Activated CD8-positive, alpha-beta memory T cell treated with anti-CD3 and anti-CD28 coated beads for 48 hours (primary cell): ENCODE measurements around the gene CTTN.
A peak's percentile ranks its signal among the peaks of the same experiment; 100 is the strongest.
"Not testable (repeated sequence)": the region's sequence is repeated elsewhere in the genome, so short reads cannot be mapped to it uniquely, and the experiment has no call there.

Experiments
- DNase-seq, 3 experiments: peaks; one replicate each; pipeline ENCODE4 v3.0.0-alpha.2; 2020; ENCODE audit warnings: low read depth in 2 of 3, low spot score in 2 of 3

CTTN gene

GRCh38 chr11:70445605-70446004 lies 47.3 kb downstream of the CTTN start:
- DNase-seq: no peak

DNA sequence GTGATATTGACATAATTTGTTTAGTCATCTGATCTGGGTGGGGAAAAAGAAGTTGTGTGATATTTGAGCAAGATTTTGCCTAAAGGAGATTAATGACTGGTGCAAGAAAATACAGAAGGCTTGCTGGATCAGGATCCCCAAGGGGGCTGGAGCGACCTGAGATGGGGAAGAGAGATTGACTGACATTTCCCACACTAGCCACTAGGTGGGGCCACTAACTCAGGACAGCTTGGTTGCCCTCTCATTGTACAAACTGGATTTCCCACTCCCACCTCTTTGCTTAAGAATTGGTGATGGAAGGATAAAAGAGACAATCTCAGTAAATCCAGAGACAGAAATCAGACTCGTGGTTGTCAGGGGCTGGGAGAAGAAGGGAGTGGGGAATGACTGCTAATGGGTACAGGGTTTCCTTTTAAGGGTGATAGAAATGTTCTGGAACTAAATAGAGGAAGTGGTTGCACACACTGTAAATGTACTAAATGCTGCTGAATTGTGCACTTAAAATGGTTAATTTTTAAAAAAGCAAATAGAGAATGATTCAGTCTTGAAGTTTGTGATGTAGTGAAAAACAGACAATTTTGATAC lies 50.7 kb downstream of the CTTN start:
- DNase-seq: no peak

- DNase-seq: no peak
These were observed 56.0 kb downstream of the CTTN start for GRCh38 chr11:70454197-70454767.

DNA sequence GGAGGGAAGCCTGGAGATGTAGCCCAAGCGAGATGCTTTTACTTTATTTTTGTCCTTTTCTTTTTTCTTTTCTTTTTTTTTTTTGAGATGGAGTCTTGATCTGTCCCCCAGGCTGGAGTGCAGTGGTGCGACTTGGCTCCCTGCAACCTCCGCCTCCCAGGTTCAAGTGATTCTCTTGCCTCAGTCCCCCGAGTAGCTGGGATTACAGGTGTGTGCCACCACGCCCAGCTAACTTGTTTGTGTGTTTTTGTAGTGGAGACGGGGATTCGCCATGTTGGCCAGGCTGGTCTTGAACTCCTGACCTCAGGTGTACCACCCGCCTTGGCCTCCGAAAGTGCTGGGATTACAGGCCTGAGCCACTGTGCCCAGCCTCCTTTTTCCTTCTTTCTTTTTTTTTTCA lies 56.5 kb downstream of the CTTN start:
- not testable (repeated sequence) for DNase-seq

DNA sequence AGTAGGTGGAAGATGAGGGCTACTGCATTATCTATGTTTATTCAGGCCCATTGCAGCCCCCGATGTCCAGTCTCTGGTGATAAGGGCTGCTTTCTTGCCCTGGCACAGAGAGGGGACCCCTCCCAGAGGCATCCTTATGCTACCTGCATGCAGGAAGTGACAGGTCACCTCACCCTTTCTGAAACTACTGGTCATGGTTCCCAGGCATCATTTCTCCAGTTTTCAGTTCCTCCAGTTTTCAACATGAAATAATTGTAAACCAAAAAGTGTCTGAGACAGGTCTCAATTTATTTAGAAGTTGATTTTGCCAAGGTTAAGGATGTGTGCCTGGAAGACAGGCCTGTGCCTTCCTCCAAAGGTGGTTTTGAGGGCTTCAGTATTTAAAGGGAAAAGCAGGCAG lies 57.0 kb downstream of the CTTN start:
- DNase-seq: no peak

GRCh38 chr11:70456921-70457532 lies 58.7 kb downstream of the CTTN start:
- no peak for DNase-seq

GRCh38 chr11:70458736-70459135 lies 60.4 kb downstream of the CTTN start:
- no peak for DNase-seq

DNA sequence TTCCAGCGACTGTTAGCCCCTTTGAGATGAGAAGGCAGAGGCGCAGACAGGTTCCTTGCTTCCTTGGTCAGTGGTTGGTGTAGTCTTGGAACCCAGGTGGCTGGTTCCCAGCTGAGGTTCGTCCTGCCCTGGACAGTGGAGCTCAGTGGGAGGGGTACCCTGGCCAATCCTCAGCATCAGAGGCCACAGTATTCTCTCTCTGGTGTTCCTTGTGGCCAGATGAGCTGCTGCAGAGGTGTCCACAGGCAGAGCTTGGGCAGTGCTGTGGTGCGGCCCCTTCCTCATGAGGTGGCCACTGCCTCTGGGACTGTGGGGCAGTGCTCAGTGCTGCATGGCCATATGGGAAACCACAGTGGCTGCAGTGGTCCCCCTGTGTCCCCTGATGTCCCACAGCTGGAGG lies 61.8 kb downstream of the CTTN start:
- no peak for DNase-seq

- no peak for DNase-seq
These were observed 62.6 kb downstream of the CTTN start for GRCh38 chr11:70460964-70461363.

- DNase-seq: no peak
These were observed 64.6 kb downstream of the CTTN start for GRCh38 chr11:70462818-70463477.

DNA sequence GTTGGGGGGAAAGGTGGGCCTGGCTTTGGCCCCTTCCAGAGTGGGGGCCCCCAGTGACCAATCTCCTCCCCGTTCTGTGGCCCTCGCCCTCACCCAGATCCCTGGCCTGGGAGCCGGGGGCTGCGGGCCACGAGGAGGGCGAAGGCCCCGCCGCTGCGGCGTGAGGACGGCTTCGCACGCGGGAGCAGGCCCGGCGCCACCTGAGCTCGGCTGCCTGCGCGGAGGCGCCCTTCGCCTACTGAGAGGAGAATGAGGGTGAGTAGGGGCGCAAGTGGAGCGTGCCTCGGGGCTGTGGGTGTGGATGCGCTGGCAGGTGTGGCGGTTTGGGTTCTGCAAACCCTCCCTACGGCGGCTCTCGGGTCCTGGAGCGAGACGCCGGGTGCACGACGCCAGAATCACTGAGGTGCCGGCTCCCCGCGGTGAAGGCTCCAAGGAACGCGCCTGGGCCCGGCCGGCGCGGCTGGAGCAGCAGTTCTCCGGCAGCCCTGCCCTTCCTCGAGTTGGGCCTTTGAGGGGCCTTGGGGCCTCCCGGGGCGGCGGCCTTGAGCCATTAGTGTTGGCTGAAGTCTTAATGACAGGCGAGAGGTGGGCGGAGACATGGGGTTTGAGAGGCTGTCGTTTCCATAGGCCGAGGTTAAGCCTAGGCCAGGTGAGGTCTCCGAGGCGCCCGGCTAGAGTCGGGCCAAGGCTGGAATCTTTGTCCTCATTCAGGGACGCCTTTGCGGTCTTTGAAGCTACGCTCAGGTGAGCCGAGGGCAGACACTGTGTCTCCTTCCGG lies 65.3 kb downstream of the CTTN start:
- no peak for DNase-seq

GRCh38 chr11:70464509-70465361 lies 66.4 kb downstream of the CTTN start:
- DNase-seq: no peak

DNA sequence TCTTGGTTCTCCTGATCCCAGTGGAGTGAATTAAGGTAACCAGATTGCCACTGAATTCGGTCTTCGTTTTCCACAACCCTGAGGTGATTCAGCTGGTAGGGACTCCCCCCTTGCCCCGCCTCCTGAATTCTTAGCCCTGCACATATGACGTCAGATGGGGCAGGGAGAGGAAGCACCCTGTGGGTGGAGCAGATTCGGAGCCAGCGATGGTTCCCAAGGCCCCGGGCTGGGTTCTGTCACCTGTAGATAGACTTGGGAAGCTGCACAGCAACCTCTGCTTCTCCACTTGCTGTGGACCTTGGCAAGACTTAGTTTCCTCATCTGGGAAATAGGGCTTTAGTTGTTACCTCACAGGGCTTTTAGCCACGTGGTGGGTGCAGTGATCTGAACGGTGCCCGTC lies 67.8 kb downstream of the CTTN start:
- DNase-seq: no peak

GRCh38 chr11:70466596-70466995 lies 68.3 kb downstream of the CTTN start:
- no peak for DNase-seq

GRCh38 chr11:70467201-70468085 lies 69.1 kb downstream of the CTTN start:
- DNase-seq: peak in 2 of 3 experiments; percentile 26 to 34

DNA sequence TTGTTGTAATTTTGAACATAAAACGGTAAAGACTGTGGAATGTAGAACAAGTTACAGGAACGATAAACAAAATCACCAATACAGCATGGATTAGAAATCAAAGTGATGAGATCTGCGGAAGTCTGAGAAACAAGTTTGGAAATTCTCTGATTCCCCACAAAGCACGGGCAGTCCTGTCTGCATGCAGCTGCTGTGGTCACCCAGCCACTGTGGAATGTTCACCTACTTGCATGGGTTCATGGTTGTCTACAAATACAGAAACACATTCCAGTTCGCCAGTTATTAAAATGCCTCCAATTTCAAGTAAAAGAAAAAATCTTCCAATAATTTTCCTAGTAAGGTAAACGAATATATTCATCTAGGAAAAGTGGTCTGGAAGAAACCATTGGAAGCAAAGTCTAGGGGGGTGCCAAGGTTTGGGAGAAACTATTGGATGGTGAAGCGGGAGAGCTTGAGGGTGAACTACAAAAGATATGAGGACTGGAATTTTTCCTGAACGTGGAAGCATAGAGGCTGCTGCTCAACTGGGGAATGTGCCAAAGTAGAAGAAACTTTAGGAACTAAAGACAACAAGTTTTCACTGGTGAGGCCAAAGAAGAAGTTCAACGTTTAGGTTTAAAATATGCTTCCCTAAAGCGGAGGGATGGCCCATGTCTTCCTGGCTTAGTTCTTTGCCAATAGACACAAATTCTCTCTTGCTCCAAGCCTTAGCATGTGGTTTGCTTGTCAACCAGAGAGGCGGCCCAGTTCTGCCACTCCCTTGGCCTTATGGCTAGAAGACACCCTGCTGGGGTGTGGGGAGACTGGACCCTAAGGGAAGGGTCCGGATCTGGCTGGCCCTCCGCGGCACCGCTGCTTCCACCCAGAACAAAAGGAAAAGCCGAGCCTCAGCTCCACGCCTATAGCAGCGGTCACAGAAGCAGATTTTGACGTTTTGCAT lies 70.2 kb downstream of the CTTN start:
- no peak for DNase-seq

DNA sequence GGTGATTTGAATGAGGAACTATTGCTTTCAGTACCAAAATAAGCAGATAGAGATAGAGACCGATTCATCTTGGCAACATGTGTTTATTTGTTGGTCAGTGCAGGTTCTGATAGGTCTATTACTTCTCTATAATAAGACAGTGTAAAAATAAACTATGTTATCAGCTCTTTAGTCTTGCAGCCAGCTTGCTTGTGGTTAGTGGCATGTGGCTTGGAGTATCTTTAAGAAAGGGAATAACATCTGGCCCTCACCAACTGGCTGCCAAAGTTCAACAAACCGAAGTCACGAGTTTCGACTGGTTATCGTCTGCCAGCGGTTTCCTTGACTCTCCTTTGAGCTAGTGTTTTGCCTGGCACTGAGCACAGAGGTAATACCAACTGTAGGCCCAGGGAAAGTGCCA lies 71.8 kb downstream of the CTTN start:
- no peak for DNase-seq

GRCh38 chr11:70471254-70471653 lies 72.9 kb downstream of the CTTN start:
- no peak for DNase-seq

DNA sequence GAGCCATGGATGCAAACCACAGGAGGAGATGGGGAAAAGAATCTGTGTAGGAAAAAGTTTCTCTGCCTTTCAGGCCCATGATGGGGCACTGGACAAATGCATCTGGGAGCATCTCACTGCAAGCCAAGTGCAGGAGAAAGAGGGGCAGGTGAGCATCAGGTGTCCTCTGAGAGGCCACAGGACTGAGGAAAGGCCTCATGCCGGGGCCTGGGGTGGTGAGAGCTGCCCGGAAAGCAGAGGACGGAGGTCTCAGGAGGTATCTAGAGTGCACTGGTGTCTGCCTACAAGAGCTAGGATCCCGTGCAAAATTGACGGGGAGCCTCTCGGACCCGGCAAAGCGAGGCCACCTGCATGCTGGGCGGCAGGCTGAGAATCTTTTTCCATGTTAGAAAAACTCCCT lies 73.9 kb downstream of the CTTN start:
- no peak for DNase-seq
